Mesenteric fat pad (tissue), 1 donor: ENCODE results near the gene CRISP2. TPM values are rescaled to one million over a fixed set of nuclear protein-coding genes. Genes with fewer than 3 reads are reported as not detected.
"Not testable (repeated sequence)": the region's sequence is repeated elsewhere in the genome, so short reads cannot be mapped to it uniquely, and the experiment has no call there.

Source experiments
- DNase-seq: peaks from one replicate; pipeline ENCODE4 v3.0.0-alpha.2; 2020; ENCODE audit warnings: low spot score
- long read RNA-seq: library from polyadenylated mRNA; unstranded; transcript quantifications from one replicate; pipeline ENCODE4 v2.0.0, GENCODE V29; 2020
- total RNA-seq: library from RNA; stranded (reverse); fragmentation: NEBNext Ultra II Directional; extraction: Animal tissue kit (Norgen Biotek cat#: 25700); gene quantifications from one replicate; pipeline ENCODE4 v1.2.1, GENCODE V29; 2021
- donor health status: DM: yes; HTN: yes; CAD: no.

CRISP2 gene
- not detected for total RNA-seq
- long read RNA-seq: 0 reads

GRCh38 chr6:49713346-49713745 lies at the start of gene CRISP2:
TSS of gene CRISP2 (minus strand) at chr6:49713543. CDS start at chr6:49709196, 4,347 bp downstream.
- DNase-seq: no peak

GRCh38 chr6:49744259-49744658 lies 30.9 kb upstream of the CRISP2 start, which contains the start of gene CRISP3:
TSS of gene CRISP3 (minus strand) at chr6:49744388. CDS start at chr6:49744367, 21 bp downstream.
- no peak for DNase-seq

- no peak for DNase-seq
Measured at GRCh38 chr6:49743429-49743828, 30.1 kb upstream of the CRISP2 start.

GRCh38 chr6:49739423-49739822 lies 26.1 kb upstream of the CRISP2 start:
- no peak for DNase-seq

- no peak for DNase-seq
Measured at GRCh38 chr6:49736017-49736508, 22.7 kb upstream of the CRISP2 start.

- DNase-seq: no peak
Measured at GRCh38 chr6:49733680-49734079, 20.3 kb upstream of the CRISP2 start.

GRCh38 chr6:49732781-49733180 lies 19.4 kb upstream of the CRISP2 start:
- no peak for DNase-seq

GRCh38 chr6:49730251-49730650 lies 16.9 kb upstream of the CRISP2 start:
- DNase-seq: no peak

- DNase-seq: not testable (repeated sequence)
Measured at GRCh38 chr6:49723917-49724316, 10.6 kb upstream of the CRISP2 start.

- no peak for DNase-seq
Measured at GRCh38 chr6:49721297-49721696, 8.0 kb upstream of the CRISP2 start.

GRCh38 chr6:49720372-49720771 lies 7.0 kb upstream of the CRISP2 start:
- no peak for DNase-seq

GRCh38 chr6:49698478-49698877 lies 14.9 kb downstream of the CRISP2 start:
- DNase-seq: no peak

- DNase-seq: no peak
Measured at GRCh38 chr6:49693512-49693911, 19.8 kb downstream of the CRISP2 start.

- DNase-seq: no peak
Measured at GRCh38 chr6:49692534-49692933, 20.8 kb downstream of the CRISP2 start.

- no peak for DNase-seq
Measured at GRCh38 chr6:49676671-49677281, 36.6 kb downstream of the CRISP2 start.

GRCh38 chr6:49675816-49676215 lies 37.5 kb downstream of the CRISP2 start:
- no peak for DNase-seq

GRCh38 chr6:49668083-49668511 lies 45.2 kb downstream of the CRISP2 start:
- DNase-seq: no peak

GRCh38 chr6:49666930-49667757 lies 46.2 kb downstream of the CRISP2 start:
- DNase-seq: no peak

- DNase-seq: no peak
Measured at GRCh38 chr6:49666480-49666879, 46.9 kb downstream of the CRISP2 start.

GRCh38 chr6:49664817-49665216 lies 48.5 kb downstream of the CRISP2 start:
- DNase-seq: no peak

GRCh38 chr6:49664054-49664453 lies 49.3 kb downstream of the CRISP2 start:
- not testable (repeated sequence) for DNase-seq

GRCh38 chr6:49662892-49663261 lies 50.5 kb downstream of the CRISP2 start:
- no peak for DNase-seq
